Stimulated activated naive B cell treated with anti-CD40 and anti-IgM and Interleukin-4, amounts not matched to agents 10 μg/mL and 1 μg/mL and 100 μg/mL, for 72 hours (primary cell): ENCODE results near the gene SETD1B.
A peak's percentile ranks its signal among the peaks of the same experiment; 100 is the strongest.

ENCODE experiments used
- ATAC-seq, 2 donors: fragments of 150-1000 bp; cut with Tn5 transposase; replicated peaks; 2 replicates each; pipeline ENCODE4 v1.10.0; 2021; ENCODE audit warnings: moderate library complexity in 1 of 2
- DNase-seq: peaks from one replicate; pipeline ENCODE4 v3.0.0; 2021
- H3K27ac Mint-ChIP-seq: one replicate; pipeline ENCODE4 v1.8.0; 2022; ENCODE audit warnings: mild to moderate bottlenecking, mixed read lengths
- H3K27me3 Mint-ChIP-seq, 2 donors: one replicate each; pipeline ENCODE4 v1.8.0; 2022; ENCODE audit warnings: mixed read lengths in 2 of 2
- H3K36me3 Mint-ChIP-seq, 2 donors: one replicate each; pipeline ENCODE4 v1.8.0; 2022; ENCODE audit warnings: mixed read lengths in 2 of 2, mild to moderate bottlenecking in 1 of 2
- H3K4me1 Mint-ChIP-seq, 2 donors: one replicate each; pipeline ENCODE4 v1.8.0; 2022; ENCODE audit warnings: mixed read lengths in 2 of 2, mild to moderate bottlenecking in 1 of 2
- H3K4me3 Mint-ChIP-seq, 2 donors: one replicate each; pipeline ENCODE4 v1.8.0; 2022; ENCODE audit warnings: mild to moderate bottlenecking in 2 of 2, mixed read lengths in 2 of 2, moderate library complexity in 1 of 2
- H3K9me3 Mint-ChIP-seq, 2 donors: one replicate each; pipeline ENCODE4 v1.8.0; 2022; ENCODE audit warnings: mixed read lengths in 2 of 2, mild to moderate bottlenecking in 1 of 2

Gene SETD1B

DNA sequence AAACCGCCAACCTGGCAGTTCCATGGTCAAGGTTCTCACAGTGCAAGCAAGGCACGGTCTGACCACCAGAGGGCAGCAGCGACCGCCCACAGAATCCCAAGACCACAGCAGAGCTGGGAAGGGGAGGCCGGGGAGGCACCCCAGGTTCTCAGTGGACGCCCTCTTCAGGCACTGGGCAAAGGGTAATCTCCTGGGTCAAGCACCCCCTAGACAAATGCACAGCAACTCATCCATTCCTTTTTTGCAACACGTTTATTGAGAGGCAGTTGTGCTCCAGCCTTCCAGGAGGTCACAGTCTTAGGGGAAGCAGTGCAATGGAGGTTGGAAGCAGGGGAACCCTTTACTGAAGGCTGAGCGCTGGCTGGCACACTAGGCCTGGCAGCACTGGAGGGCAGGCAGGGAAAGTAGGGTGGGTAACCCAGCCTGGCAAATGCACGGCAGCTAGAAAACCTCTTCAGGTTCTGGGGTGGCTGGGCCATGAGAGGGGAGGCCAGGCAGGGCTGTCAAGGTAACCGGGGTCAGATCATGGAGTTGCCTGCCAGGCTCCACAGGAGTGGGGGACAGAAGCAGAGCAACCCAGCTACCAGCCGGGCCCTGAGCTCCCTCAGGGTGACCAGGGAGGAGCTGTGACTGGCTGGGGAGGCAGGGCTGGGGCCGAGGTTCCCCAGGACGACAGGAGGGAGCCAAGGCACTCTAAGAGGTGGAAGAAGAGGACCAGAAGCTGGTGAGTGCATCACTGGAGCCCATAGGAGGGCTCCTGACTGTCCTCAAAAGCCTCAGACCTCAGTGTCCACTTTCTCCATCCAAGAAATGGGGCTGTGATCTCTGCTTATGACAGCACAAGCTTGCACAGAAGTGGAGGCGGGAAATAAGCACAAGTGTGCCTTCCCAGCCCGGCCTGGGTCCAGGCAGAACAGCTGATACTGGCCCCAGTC, 8.5 kb upstream of the SETD1B start:
- Mint-ChIP-seq H3K4me3 (peak overlapping the region; percentile 90 to 96), H3K27me3 (no peaks in the 10 kb centered on the region), H3K4me1 (peaks cover 44 to 72% of the 10 kb centered on the region in 2 donors), H3K27ac (peak overlapping the region; percentile 98), H3K9me3 (no peaks in the 10 kb centered on the region), H3K36me3 (peaks cover 29 to 50% of the 10 kb centered on the region in 2 donors)
- ATAC-seq (peak; percentile 15 to 19), DNase-seq (peak; percentile 72)

DNA sequence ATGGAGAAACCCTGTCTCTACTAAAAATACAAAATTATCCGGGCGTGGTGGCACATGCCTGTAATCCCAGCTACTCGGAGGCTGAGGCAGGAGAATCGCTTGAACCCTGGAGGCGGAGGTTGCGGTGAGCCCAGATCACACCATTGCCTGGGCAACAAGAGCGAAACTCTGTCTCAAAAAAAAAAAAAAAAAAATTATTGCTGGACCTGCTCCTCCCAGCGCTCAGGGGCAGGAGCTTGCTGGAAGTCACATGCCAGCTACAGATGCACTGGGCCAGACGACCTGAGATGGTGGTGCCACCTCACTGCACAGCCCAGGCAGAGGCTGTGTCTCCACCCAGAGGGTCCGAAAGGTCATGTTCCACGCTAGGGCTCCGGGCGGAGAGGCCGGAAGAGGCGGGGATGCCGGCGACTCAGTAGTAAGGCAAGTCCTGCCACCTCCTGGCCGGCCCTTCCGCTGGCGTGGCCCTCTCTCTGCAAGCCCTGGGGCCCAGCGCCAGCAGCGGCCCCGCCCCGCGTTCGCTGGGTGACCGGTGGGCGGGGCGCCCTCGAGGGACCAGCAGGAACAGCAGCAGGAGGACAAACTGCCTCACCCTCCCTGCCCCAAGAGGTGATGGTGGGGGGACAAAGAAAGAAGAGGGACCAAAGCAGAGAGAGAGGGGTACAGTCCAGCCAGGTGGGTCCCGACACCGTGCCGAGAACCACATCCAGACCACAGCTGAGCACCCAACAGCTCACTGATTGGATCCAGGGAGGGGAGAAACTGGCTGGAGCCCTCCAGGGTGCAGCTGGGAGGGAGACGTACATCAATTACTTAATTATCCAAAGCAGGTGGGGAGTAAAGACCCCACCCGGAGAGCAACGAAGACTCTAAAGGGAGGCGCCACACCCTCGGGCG, 6.7 kb upstream of the SETD1B start:
- Mint-ChIP-seq H3K4me3 (peak overlapping the region in 1 of 2 donors; percentile 10), H3K9me3 (no peaks in the 10 kb centered on the region), H3K4me1 (peaks cover 41 to 65% of the 10 kb centered on the region in 2 donors), H3K27me3 (no peaks in the 10 kb centered on the region), H3K27ac (peak overlapping the region; percentile 7), H3K36me3 (peaks cover 28 to 45% of the 10 kb centered on the region in 2 donors)
- ATAC-seq (no peak), DNase-seq (no peak)

DNA sequence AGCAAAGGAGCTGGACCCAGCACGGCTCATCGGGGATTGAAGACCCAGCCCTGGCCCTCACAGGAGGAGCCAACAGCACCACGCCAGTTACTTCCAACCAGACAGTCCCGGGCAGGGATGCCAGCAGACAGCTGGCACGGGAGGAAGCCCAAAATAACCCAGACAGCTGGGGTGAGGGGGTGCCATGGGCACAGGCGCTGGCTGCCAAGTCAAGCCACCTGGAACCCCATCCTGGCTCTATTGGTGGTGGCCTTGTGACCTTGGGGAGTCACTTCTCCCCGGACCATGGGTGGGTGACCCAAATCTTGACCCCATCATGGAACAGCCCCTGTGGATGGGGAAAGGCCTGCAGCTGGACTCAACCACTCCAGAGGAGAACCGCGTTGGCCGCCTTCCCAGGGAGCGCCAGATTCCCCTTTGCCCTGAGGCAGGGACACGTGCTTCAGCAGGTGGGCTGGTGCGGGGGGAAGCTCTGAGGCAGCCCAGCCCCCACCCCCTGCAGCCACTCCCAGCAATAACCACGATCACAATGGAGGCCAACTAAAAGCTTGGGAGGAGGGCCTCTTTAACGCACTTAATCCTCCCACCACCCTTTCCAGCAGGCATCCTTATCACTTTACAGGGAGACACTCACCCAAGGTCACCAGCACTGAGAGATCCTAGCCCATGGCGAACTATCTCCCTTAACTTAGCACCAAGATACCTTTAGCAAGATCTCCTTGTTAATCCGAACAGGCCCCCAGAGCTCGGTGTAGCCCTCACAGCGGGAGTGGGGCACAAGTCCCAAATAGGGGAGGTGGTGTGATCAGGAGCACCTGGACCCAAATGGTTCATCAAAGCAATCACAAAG, 5.6 kb upstream of the SETD1B start:
- H3K4me3 Mint-ChIP-seq: peak overlapping the region; percentile 75 to 89
- H3K27me3 Mint-ChIP-seq: no peaks in the 10 kb centered on the region
- H3K9me3 Mint-ChIP-seq: no peaks in the 10 kb centered on the region
- DNase-seq (no peak), ATAC-seq (no peak)
- H3K27ac Mint-ChIP-seq: peak overlapping the region; percentile 73
- H3K36me3 Mint-ChIP-seq: peaks cover 22 to 44% of the 10 kb centered on the region in 2 donors
- H3K4me1 Mint-ChIP-seq: peaks cover 41 to 61% of the 10 kb centered on the region in 2 donors

DNA sequence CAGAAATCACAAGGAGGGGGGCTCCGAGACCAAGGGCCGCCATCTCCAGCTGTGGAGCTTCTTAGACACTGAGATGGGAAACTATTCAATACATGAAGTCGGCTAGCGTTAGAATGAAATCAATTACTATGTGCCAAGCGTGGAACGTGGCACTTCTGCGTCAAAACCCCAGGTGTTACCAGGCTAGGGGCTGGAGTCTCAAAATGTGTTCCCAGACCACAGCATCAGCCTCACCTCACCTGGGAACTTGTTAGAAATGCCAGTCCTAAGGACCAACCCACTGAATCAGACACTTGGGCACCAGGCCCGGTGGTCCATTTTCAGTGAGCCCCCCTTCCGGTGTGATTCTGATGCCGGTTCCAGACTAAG, 5.0 kb upstream of the SETD1B start:
- DNase-seq: no peak
- no peak for ATAC-seq
- Mint-ChIP-seq H3K36me3 (peaks cover 22 to 45% of the 10 kb centered on the region in 2 donors), H3K4me1 (peaks cover 41 to 61% of the 10 kb centered on the region in 2 donors), H3K27me3 (no peaks in the 10 kb centered on the region), H3K9me3 (no peaks in the 10 kb centered on the region), H3K4me3 (peak overlapping the region; percentile 89 to 92), H3K27ac (peak overlapping the region; percentile 97)

DNA sequence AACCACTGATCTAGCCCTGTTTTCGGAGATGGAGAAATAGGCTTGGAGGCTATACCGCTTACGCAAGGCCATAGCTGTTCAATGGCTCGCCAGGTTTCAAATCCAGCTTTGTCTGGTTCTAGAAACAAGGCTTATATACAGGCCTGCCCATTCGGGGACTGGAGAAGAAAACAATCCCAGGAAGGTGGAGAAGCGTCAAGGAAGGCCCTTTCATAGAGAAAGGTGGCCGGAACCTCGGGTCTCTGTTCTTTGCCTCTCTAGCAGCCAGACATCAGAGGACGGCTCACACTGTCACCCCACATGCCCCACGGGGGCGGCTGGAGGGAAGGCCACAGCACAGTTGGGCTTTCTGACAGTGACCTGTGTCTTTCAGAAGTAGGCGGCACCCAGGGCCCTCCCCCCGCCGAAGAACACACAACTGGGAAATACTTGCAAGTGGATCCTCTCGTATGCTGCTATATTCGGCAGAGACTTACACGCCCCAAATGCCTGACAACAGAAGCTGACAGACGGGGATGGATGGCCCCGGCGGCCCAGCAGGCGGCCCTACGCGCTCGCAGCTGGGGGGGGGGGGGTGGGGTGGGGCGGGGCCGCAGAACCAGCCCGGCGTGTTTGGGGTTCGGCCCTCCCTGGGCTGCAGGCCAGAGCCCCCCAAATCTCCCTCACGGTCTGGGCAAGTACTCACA, 4.5 kb upstream of the SETD1B start:
- Mint-ChIP-seq H3K36me3 (peaks cover 22 to 45% of the 10 kb centered on the region in 2 donors), H3K4me1 (peaks cover 40 to 57% of the 10 kb centered on the region in 2 donors), H3K27ac (peak overlapping the region; percentile 97), H3K4me3 (peak overlapping the region; percentile 89 to 92), H3K9me3 (no peaks in the 10 kb centered on the region), H3K27me3 (no peaks in the 10 kb centered on the region)
- no peak for DNase-seq
- peak in 1 of 2 donors; percentile 3 for ATAC-seq

DNA sequence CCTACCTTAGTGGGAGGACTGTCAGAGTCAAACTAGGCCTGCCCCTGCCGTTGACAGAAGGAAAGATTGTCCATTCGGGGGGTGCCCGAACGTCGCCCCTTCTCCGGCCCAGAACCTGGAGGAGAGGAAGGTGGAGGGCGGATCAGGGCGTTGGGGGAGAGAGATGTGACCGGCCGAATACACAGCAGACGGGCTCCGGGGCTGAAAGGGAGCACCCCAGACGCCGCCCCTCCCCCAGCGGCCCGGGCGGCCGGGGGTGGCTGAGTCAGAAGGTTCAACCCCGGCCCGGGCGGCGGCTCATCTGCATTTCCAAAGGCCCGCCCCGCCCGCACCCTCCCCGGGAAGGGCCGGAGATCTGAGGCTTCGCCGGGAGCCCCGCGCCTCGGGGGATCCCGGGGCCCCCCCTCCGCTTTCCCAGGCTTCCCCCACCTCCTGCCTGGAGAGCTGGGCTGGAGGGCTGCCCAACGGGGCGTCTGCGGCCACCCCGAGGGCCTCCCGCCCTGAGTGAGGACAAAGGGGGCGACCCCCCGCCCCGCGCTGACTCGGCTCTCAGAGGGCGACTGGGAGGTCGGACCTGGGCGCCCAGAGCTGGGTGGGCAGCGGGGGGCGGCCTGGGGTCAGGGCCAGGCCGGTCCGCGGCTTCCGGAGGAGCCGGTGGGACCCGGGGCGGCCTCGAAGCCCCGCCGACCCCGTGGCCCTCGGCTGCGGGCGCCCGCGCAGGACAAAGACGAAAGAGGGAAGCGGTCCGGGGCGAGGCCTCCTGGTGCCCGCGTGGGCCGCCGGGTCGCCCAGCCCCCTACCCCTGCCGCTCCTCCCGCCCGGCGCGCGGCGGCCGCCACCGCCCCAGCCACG, 3.7 kb upstream of the SETD1B start:
- DNase-seq: peak; percentile 73
- H3K36me3 Mint-ChIP-seq: peaks cover 22 to 43% of the 10 kb centered on the region in 2 donors
- peak; percentile 39 to 49 for ATAC-seq

DNA sequence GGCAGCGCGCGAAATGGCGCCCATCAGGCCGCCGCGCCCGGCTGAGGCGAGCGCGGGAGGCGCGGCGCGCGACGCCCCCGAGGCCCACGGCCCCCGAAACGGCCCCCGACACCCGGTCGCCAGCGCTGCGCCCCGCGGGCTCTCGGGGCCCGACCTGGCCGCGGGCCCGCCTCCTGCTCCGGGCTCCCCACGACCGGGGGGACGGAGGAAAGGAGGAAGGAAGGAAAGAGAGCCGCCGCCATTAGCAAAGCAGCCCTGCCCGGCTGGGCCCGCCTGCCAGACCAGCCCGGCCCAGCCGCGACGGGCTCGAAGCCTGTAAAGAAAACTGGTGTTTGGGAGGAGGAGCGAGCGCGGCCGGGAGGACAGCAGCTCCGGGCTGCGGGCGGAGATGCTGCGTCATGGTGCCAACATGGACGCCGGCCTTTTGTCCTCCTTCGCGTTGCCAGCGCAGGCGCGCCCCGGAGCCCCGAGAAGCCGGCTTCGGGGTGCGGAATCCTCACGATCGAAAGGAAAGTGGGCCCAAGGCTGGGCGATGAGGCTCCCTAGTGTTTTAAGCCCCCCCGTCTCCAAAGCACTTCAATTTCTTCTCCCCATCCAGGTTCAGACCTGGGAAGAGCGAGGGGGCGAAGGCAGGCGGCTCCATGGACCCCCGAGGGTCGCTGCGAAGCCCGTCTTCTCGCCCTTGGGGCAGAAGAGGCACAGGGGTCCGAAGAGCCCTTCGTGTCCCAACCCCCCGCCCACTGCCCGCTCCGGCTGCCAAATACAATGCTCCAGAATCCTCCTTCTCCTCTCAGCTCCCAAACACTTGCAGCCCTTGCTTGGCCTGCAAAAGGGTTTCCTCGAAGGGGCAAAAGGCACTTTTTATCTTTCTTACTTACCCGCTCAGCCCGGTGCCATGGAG, 2.9 kb upstream of the SETD1B start:
- Mint-ChIP-seq H3K9me3 (no peaks in the 10 kb centered on the region), H3K4me1 (peaks cover 32 to 53% of the 10 kb centered on the region in 2 donors), H3K4me3 (peak overlapping the region; percentile 93 to 99), H3K27ac (peak overlapping the region; percentile 100), H3K27me3 (no peaks in the 10 kb centered on the region), H3K36me3 (peaks cover 24 to 44% of the 10 kb centered on the region in 2 donors)
- DNase-seq (peak; percentile 54), ATAC-seq (peak; percentile 3 to 4)

More for the DNA sequence above, 3.7 kb upstream of the SETD1B start:
- Mint-ChIP-seq H3K4me3 (peak overlapping the region; percentile 89 to 92), H3K4me1 (peaks cover 33 to 56% of the 10 kb centered on the region in 2 donors), H3K27ac (peak overlapping the region; percentile 97), H3K9me3 (no peaks in the 10 kb centered on the region), H3K27me3 (no peaks in the 10 kb centered on the region)

DNA sequence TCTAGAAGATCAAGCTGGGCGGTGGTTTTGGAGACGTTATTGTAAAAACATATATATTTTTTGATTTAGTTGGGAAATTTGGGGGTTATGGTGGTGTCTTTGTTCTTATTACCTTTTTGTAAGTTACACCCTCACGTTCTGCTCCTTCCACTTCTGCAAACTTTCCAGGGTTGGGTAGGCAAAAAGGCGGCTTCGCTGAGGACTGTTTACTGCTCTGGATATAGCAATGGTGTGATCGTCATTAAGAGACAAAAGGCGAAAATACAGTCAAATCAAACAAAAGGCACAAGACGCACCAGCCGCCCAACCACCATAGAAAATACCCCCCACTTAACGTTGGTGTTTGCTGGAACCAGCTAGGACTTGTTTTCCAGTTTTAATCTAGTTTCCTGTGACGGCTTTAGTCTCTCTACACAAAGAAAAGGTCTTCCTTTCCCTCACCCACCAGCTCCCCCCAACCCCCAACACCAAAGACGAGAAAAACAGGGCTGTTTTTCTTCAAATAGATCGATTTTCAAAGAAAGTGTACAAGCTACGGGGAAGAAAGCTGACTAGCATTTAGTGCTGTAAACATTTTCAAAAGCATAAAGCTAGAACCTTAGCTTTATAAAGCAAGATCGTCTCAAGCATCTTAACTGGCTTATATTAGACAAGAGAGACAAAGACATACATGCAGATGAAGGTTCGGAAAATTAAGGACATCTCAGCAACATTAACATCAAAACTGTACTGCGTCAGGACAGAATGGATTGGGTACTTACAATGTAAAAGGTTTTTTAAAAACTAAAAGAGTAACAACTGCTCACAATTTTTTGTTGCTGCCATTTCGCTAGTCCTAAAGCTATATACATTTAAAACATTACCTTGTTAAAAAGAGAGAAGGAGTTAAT, 2.0 kb upstream of the SETD1B start:
- Mint-ChIP-seq H3K9me3 (no peaks in the 10 kb centered on the region), H3K27me3 (no peaks in the 10 kb centered on the region), H3K36me3 (peaks cover 28 to 50% of the 10 kb centered on the region in 2 donors), H3K27ac (peak overlapping the region; percentile 100), H3K4me1 (peaks cover 37 to 58% of the 10 kb centered on the region in 2 donors), H3K4me3 (peak overlapping the region; percentile 93 to 99)
- ATAC-seq (no peak), DNase-seq (no peak)

DNA sequence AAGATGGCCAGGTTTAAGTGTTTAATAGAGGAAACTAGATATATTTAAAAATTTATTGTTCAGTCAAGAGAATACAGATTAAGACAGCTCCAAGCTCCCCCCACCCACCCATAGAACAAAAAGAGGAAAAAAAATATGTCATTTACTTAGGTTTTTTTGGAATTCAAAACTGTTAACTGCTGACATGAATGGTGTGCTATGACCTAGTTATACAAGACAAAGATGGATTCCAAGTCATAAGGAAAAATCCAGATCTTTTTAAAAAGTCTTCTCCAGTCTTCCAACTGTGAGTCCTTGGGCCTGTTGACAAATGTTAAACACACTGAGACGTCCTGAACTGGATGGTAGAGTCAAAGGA, 1.3 kb upstream of the SETD1B start:
- Mint-ChIP-seq H3K4me1 (peaks cover 36 to 61% of the 10 kb centered on the region in 2 donors), H3K4me3 (peak overlapping the region; percentile 93 to 99), H3K9me3 (no peaks in the 10 kb centered on the region), H3K27me3 (no peaks in the 10 kb centered on the region), H3K36me3 (peaks cover 26 to 47% of the 10 kb centered on the region in 2 donors), H3K27ac (peak overlapping the region; percentile 100)
- DNase-seq (no peak), ATAC-seq (no peak)

DNA sequence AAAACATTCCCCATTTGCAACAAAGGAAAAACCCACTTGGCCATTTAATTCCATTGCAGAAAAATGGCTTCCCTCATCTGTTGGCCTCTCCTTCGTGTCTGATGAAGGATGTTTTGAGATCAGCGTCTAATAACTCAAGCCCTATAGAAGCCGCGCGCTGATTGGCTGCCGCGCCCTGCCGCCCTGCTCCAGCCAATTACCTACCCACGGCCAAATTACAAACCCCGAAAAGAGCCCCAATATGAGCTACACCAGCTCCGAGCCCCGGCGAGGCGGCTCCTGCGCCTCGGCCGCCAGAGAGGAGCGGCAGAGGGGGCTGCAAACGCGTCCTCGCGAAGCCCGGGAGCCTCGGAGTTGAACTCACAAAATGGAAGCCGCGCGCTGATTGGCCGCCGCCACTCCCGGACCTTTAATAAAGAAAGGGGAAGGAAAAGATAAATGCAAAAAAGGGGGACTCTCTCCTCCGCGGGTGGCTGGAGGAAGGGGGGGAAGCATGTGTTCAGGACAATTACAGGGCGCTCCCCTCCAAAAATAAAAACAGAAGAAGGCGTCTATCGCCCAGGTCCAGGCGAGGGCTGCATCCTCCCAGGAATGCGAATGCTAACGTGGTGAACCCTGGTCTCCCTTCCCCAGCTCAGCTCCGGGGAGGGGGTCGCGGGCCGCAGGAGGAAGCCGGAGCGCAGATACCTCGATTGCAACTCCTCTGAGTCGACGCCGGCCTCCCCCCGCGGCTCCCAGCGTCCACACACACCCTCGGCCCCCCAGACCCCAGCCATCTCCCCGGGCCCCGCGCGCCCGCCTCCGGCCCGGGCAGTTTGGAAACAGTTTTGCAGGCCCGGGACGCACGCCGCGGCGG, 738 bp upstream of the SETD1B start:
- Mint-ChIP-seq H3K9me3 (no peaks in the 10 kb centered on the region), H3K4me3 (peak overlapping the region; percentile 93 to 99), H3K4me1 (peaks cover 35 to 61% of the 10 kb centered on the region in 2 donors), H3K36me3 (peaks cover 25 to 44% of the 10 kb centered on the region in 2 donors), H3K27ac (peak overlapping the region; percentile 100), H3K27me3 (no peaks in the 10 kb centered on the region)
- ATAC-seq (peak; percentile 50 to 57), DNase-seq (peak; percentile 92)
